Natural killer cell treated with Interleukin-12 subunit alpha and Interleukin-12 subunit beta and Interleukin-15 and Interleukin-18, amount 100 ng/mL, for 72 hours (primary cell): Measurements from ENCODE around the gene KCNMA1. TPM values are rescaled to one million over a fixed set of nuclear protein-coding genes. Genes with fewer than 3 reads are reported as not detected.
A peak's percentile ranks its signal among the peaks of the same experiment; 100 is the strongest.

Source experiments
- ATAC-seq, 2 donors: fragments of 150-1000 bp; cut with Tn5 transposase in 1 of 2; sonication (Bioruptor Pico), chemical (Tn5 transposase) in 1 of 2; 2 replicates each; pipeline ENCODE4 v1.10.0; 2021
- DNase-seq: peaks from one replicate; pipeline ENCODE4 v3.0.0; 2022; ENCODE audit warnings: low spot score
- H3K27ac Mint-ChIP-seq, 2 donors: 1 replicate in 1 of 2; 2 replicates in 1 of 2; pipeline ENCODE4 v1.8.0; 2022; ENCODE audit warnings: mixed read lengths in 2 of 2, mild to moderate bottlenecking in 1 of 2, moderate library complexity in 1 of 2
- H3K27me3 Mint-ChIP-seq, 2 donors: 1 replicate in 1 of 2; 2 replicates in 1 of 2; pipeline ENCODE4 v1.8.0; 2022; ENCODE audit warnings: mixed read lengths in 2 of 2
- H3K36me3 Mint-ChIP-seq: one replicate; pipeline ENCODE4 v1.8.0; 2022; ENCODE audit warnings: mixed read lengths
- H3K4me1 Mint-ChIP-seq, 2 donors: 1 replicate in 1 of 2; 2 replicates in 1 of 2; pipeline ENCODE4 v1.8.0; 2022; ENCODE audit warnings: low read depth in 2 of 2, mixed read lengths in 2 of 2, mild to moderate bottlenecking in 1 of 2
- H3K4me3 Mint-ChIP-seq: one replicate; pipeline ENCODE4 v1.8.0; 2022; ENCODE audit warnings: mixed read lengths
- H3K9me3 Mint-ChIP-seq: 2 replicates; pipeline ENCODE4 v1.8.0; 2022; ENCODE audit warnings: mixed read lengths
- total RNA-seq, 2 donors: library from RNA; stranded (reverse); gene quantifications; one replicate each; pipeline ENCODE4 v1.2.3, GENCODE V29; 2022

KCNMA1 gene
- total RNA-seq, 2 donors from 2014 or later = 2.8 TPM; not detected in 1

- peak; percentile 60 to 66 for ATAC-seq
- peak; percentile 75 for DNase-seq
- no peak overlapping the region for H3K27ac Mint-ChIP-seq
- H3K4me1 Mint-ChIP-seq = no peaks in the 10 kb centered on the region
- no peak overlapping the region for H3K4me3 Mint-ChIP-seq
- H3K27me3 Mint-ChIP-seq = peaks cover 20 to 22% of the 10 kb centered on the region in 2 donors
- no peaks in the 10 kb centered on the region for H3K36me3 Mint-ChIP-seq
- H3K9me3 Mint-ChIP-seq = no peaks in the 10 kb centered on the region
Observed at GRCh38 chr10:77173615-77174461, 463.8 kb downstream of the KCNMA1 start.

DNA sequence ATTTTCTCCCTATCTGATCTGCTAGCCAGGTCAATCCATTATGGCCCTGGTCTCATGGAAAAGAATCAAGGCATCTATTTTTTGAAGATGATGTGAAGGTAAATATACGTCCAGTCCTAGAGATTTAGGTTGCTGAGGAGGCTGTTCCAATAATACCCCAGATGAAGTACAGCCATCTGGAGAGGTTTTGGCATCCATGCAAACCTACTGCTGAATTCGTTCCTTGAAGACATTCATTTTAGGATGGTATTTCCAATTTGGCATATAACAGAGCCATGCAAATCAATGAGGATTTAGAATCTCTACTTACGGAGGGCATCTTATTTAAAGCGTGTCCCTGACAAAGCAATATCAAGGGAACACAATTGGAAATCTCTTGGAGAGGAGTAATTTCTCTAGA, 465.5 kb downstream of the KCNMA1 start:
- no peak overlapping the region for H3K4me3 Mint-ChIP-seq
- no peaks in the 10 kb centered on the region for H3K36me3 Mint-ChIP-seq
- DNase-seq = no peak
- H3K27me3 Mint-ChIP-seq = peaks cover 5 to 20% of the 10 kb centered on the region in 2 donors
- no peaks in the 10 kb centered on the region for H3K4me1 Mint-ChIP-seq
- ATAC-seq = no peak
- no peak overlapping the region for H3K27ac Mint-ChIP-seq
- H3K9me3 Mint-ChIP-seq = no peaks in the 10 kb centered on the region

DNA sequence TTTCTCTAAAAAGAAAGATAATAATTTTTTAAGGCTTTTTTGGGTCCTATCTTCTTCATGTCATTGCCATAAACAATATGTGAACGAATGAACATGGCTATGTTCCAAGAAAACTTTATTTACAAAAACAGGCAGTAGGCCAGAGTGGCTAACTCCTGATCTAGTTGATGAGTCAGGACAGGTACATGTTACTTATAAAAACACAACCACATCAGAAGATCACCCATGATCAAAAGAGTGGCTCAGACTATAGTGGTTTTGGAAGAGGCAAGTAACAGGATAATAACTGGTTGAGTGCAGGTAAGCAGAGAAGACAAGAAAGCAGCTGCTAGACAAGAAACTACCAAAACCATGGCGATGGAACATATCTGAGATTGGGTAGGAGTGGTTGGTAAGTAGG, 468.7 kb downstream of the KCNMA1 start:
- Mint-ChIP-seq H3K9me3 (no peaks in the 10 kb centered on the region), H3K27me3 (peaks cover 5 to 30% of the 10 kb centered on the region in 2 donors), H3K4me3 (no peak overlapping the region), H3K36me3 (no peaks in the 10 kb centered on the region), H3K4me1 (peaks cover 0 to 4% of the 10 kb centered on the region in 2 donors), H3K27ac (no peak overlapping the region)
- DNase-seq = no peak
- no peak for ATAC-seq

GRCh38 chr10:77168161-77168560, 469.4 kb downstream of the KCNMA1 start:
- no peaks in the 10 kb centered on the region for H3K36me3 Mint-ChIP-seq
- no peak overlapping the region for H3K4me3 Mint-ChIP-seq
- DNase-seq (no peak), ATAC-seq (no peak)
- no peaks in the 10 kb centered on the region for H3K9me3 Mint-ChIP-seq
- H3K27ac Mint-ChIP-seq = no peak overlapping the region
- H3K4me1 Mint-ChIP-seq = peaks cover 0 to 4% of the 10 kb centered on the region in 2 donors
- H3K27me3 Mint-ChIP-seq = peaks cover 5 to 32% of the 10 kb centered on the region in 2 donors

DNA sequence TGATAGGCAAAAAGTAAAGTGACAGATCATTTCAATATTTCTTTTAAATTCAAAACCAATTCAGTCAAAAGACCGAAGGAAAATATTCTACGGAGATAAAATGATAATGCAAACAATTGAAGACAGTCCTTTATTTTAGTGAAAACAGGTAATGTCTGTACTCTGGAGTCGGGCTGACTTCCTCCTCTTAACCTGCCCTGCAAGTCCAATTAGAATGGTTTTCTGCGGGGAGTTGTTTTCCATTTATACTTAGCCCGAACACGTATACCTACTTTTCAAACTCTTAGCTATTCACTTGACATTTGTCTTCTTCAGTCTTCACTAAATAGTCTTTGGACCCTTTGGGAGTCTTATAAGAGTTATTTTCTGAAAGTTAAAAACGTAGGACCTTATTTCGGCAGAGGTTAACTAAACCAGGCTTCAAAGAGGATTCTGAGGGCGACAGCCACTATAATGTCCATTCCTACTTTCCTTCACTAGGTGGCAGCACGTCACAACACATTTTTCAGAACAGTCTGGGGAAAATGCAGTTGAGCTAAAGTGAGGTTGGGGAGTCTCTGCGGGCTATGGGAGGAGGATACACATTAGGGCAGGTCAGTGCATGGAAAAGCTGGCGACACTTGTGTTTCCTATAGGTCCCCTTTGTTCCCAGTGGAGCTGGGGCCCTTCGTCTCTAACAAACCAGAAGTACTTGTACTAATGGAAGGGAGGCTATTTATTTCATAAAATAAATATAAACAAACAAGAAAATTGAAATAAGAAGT, 472.0 kb downstream of the KCNMA1 start:
- DNase-seq = no peak
- Mint-ChIP-seq H3K4me1 (peaks cover 0 to 4% of the 10 kb centered on the region in 2 donors), H3K36me3 (no peaks in the 10 kb centered on the region), H3K4me3 (peak overlapping the region; percentile 58), H3K27ac (no peak overlapping the region), H3K27me3 (peaks cover 5 to 24% of the 10 kb centered on the region in 2 donors), H3K9me3 (no peaks in the 10 kb centered on the region)
- peak in 1 of 2 donors; percentile 54 for ATAC-seq

DNA sequence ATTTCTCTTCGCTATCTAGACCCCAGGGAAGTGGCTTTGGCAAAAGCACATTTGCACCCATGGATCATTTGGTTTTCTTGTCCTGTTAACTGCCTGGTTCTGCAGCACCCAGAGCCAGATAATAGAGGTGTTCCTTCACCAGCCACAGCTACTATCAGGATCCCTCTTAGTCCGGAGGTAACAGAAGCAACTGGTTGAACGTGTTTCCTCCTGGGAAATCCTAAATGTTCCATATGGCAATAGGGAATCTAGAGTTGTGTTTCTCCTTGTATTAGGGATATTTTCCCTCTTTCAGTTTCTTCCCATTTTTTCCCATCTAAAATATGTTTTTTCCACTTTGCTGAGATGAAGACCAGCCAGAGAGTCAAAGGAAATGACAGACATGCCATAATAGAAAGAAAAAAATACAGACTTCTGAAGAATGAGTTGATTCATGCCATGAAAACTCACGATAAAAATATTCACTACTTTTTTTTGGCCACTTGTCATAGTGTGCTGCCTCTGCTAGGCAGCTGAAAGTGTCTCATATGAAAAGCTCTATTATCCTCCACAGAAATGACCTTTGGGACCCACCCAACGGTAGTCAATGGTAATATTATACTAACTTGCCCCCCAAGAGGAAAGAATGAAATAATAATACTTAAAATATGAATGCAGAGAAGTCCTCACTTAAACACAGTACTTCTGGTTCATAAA, 472.8 kb downstream of the KCNMA1 start:
- H3K4me3 Mint-ChIP-seq = no peak overlapping the region
- no peak overlapping the region for H3K27ac Mint-ChIP-seq
- peaks cover 9 to 27% of the 10 kb centered on the region in 2 donors for H3K27me3 Mint-ChIP-seq
- ATAC-seq (no peak), DNase-seq (no peak)
- no peaks in the 10 kb centered on the region for H3K9me3 Mint-ChIP-seq
- H3K36me3 Mint-ChIP-seq = no peaks in the 10 kb centered on the region
- peaks cover 0 to 4% of the 10 kb centered on the region in 2 donors for H3K4me1 Mint-ChIP-seq

- Mint-ChIP-seq H3K27me3 (peaks cover 16 to 23% of the 10 kb centered on the region in 2 donors), H3K27ac (no peak overlapping the region), H3K36me3 (no peaks in the 10 kb centered on the region), H3K9me3 (no peaks in the 10 kb centered on the region), H3K4me3 (no peak overlapping the region), H3K4me1 (peaks cover 0 to 4% of the 10 kb centered on the region in 2 donors)
- ATAC-seq = no peak
- DNase-seq = no peak
Observed at GRCh38 chr10:77163670-77164348, 473.8 kb downstream of the KCNMA1 start.

GRCh38 chr10:77162697-77163096, 474.9 kb downstream of the KCNMA1 start:
- Mint-ChIP-seq H3K4me3 (no peak overlapping the region), H3K9me3 (no peaks in the 10 kb centered on the region), H3K36me3 (no peaks in the 10 kb centered on the region), H3K27ac (no peak overlapping the region), H3K4me1 (peaks cover 0 to 4% of the 10 kb centered on the region in 2 donors), H3K27me3 (peaks cover 19 to 23% of the 10 kb centered on the region in 2 donors)
- no peak for ATAC-seq
- no peak for DNase-seq

GRCh38 chr10:77160679-77161078, 476.9 kb downstream of the KCNMA1 start:
- DNase-seq (no peak), ATAC-seq (no peak)
- Mint-ChIP-seq H3K4me1 (peaks cover 0 to 3% of the 10 kb centered on the region in 2 donors), H3K9me3 (no peaks in the 10 kb centered on the region), H3K4me3 (no peak overlapping the region), H3K27me3 (peaks cover 16 to 21% of the 10 kb centered on the region in 2 donors), H3K36me3 (no peaks in the 10 kb centered on the region), H3K27ac (no peak overlapping the region)

- no peaks in the 10 kb centered on the region for H3K9me3 Mint-ChIP-seq
- H3K4me3 Mint-ChIP-seq = no peak overlapping the region
- no peaks in the 10 kb centered on the region for H3K36me3 Mint-ChIP-seq
- DNase-seq (no peak), ATAC-seq (no peak)
- H3K27me3 Mint-ChIP-seq = peaks cover 13 to 21% of the 10 kb centered on the region in 2 donors
- H3K27ac Mint-ChIP-seq = no peak overlapping the region
- no peaks in the 10 kb centered on the region for H3K4me1 Mint-ChIP-seq
Observed at GRCh38 chr10:77159538-77160110, 478.0 kb downstream of the KCNMA1 start.

- peaks cover 7 to 21% of the 10 kb centered on the region in 2 donors for H3K27me3 Mint-ChIP-seq
- no peaks in the 10 kb centered on the region for H3K36me3 Mint-ChIP-seq
- DNase-seq (no peak), ATAC-seq (peak in 1 of 2 donors; percentile 8)
- H3K4me1 Mint-ChIP-seq = no peaks in the 10 kb centered on the region
- no peak overlapping the region for H3K27ac Mint-ChIP-seq
- no peaks in the 10 kb centered on the region for H3K9me3 Mint-ChIP-seq
- no peak overlapping the region for H3K4me3 Mint-ChIP-seq
Observed at GRCh38 chr10:77158666-77159065, 478.9 kb downstream of the KCNMA1 start.

DNA sequence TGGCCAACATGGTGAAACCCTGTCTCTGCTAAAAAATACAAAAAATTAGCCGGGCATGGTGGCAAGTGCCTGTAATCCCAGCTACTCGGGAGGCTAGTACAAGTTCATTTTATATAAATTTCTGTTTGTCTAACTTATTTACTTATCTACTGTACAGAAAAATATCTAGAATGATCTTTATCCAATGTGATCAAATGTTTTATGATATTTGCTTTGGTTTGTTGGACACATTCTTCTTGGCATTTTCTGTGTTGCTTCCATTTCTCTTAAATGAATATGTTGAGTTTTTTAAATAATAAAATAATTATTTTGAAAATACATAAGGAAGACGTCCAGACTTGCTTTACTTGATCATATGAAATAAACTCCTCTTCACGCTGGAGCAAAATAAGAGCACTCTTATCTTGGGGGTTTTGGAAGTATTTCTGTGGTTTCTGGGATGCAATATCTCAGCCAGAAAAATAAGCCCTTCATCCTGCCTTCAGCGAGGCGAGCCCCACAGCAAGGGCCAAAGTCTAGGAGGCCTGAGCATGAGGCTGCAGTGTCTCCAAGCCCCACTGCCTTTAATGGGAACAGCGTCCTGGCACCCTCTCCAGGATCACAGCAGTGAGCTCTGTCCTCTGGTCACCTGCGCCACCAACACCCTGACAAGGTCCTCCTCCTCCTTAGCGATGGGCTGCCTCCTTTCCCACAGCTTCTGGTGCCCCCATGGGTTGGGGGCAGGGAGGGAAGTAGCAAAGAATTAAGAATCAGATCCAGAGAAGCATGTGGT, 480.2 kb downstream of the KCNMA1 start:
- no peak overlapping the region for H3K4me3 Mint-ChIP-seq
- no peak for ATAC-seq
- H3K9me3 Mint-ChIP-seq = no peaks in the 10 kb centered on the region

More for the DNA sequence above, 480.2 kb downstream of the KCNMA1 start:
- Mint-ChIP-seq H3K4me1 (no peaks in the 10 kb centered on the region), H3K36me3 (no peaks in the 10 kb centered on the region), H3K27me3 (peaks cover 8 to 21% of the 10 kb centered on the region in 2 donors), H3K27ac (no peak overlapping the region)
- DNase-seq = no peak
